Natural killer cell (primary cell): Measurements from ENCODE around the gene SPDYE6. TPM values are rescaled to one million over a fixed set of nuclear protein-coding genes. Genes with fewer than 3 reads are reported as not detected.

Experiments used
- ATAC-seq, 3 donors: fragments of 150-1000 bp in 2 of 3; fragments of 200-7000 bp in 1 of 3; cut with Tn5 transposase; 1 replicate in 1 of 3; 2 replicates in 2 of 3; pipeline ENCODE4 v1.10.0; 2021; ENCODE audit warnings: mild to moderate bottlenecking in 2 of 3, moderate library complexity in 2 of 3
- DNase-seq, 2 donors: peaks; one replicate each; pipeline versions ENCODE4 v3.0.0 to v3.0.0-alpha.2; 2013 to 2021; ENCODE audit warnings: mixed read lengths in 1 of 2
- H3K27ac ChIP-seq: one replicate; pipeline ENCODE4 v1.5.1; 2013; ENCODE audit warnings: mild to moderate bottlenecking, low read length
- H3K27me3 ChIP-seq: one replicate; pipeline ENCODE4 v1.6.1; 2013; ENCODE audit warnings: low read length; ENCODE audit not compliant: control insufficient read depth, insufficient read depth
- H3K36me3 ChIP-seq: one replicate; pipeline ENCODE4 v1.6.1; 2013; ENCODE audit warnings: low read length; ENCODE audit not compliant: control insufficient read depth, insufficient read depth
- H3K4me1 ChIP-seq: one replicate; pipeline ENCODE4 v1.6.1; 2013; ENCODE audit warnings: low read length; ENCODE audit not compliant: control insufficient read depth, insufficient read depth
- H3K4me3 ChIP-seq: one replicate; pipeline ENCODE4 v1.5.1; 2013; ENCODE audit warnings: low read length
- H3K9me3 ChIP-seq: one replicate; pipeline ENCODE4 v1.6.1; 2013; ENCODE audit warnings: low read length; ENCODE audit not compliant: control insufficient read depth, insufficient read depth
- H3K27ac Mint-ChIP-seq, 2 donors: one replicate each; pipeline ENCODE4 v1.8.0; 2022; ENCODE audit warnings: mild to moderate bottlenecking in 2 of 2, mixed read lengths in 2 of 2, moderate library complexity in 1 of 2
- H3K27me3 Mint-ChIP-seq, 2 donors: one replicate each; pipeline ENCODE4 v1.8.0; 2022; ENCODE audit warnings: low read depth in 2 of 2, mixed read lengths in 2 of 2
- H3K36me3 Mint-ChIP-seq: one replicate; pipeline ENCODE4 v1.8.0; 2022; ENCODE audit warnings: mixed read lengths
- H3K4me1 Mint-ChIP-seq, 2 donors: one replicate each; pipeline ENCODE4 v1.8.0; 2022; ENCODE audit warnings: mixed read lengths in 2 of 2
- H3K4me3 Mint-ChIP-seq: one replicate; pipeline ENCODE4 v1.8.0; 2022; ENCODE audit warnings: mild to moderate bottlenecking, moderate library complexity, mixed read lengths
- H3K9me3 Mint-ChIP-seq, 2 donors: one replicate each; pipeline ENCODE4 v1.8.0; 2022; ENCODE audit warnings: mixed read lengths in 2 of 2
- WGBS: methylation state at CpG from one replicate; pipeline ENCODE4 v1.1.7; 2013; ENCODE audit warnings: missing lambda C conversion rate; ENCODE audit not compliant: insufficient coverage; 5-methylcytosine and 5-hydroxymethylcytosine counted together
- intact Hi-C: fragments of 100-400 bp; cut with micrococcal nuclease; formaldehyde crosslinking; loops from one replicate; pipeline ENCODE4 v1.14.2; 2022
- total RNA-seq, 4 donors: library from RNA; stranded (reverse); fragments of 120-200 nt in 1 of 4; gene quantifications; one replicate each; pipeline versions ENCODE4 v1.2.3 to v1.2.4, GENCODE V29; 2013 to 2022
- TF ChIP-seq, protein P1 (sequence below): fragments of 200-600 bp; IDR thresholded peaks from one replicate; pipeline ENCODE4 v1.8.0; 2022; ENCODE audit warnings: antibody characterized with exemption

Gene SPDYE6
- total RNA-seq, 3 donors from 2014 or later (not counting 1 experiment from before 2014, with no cell fraction given) = not detected

DNA sequence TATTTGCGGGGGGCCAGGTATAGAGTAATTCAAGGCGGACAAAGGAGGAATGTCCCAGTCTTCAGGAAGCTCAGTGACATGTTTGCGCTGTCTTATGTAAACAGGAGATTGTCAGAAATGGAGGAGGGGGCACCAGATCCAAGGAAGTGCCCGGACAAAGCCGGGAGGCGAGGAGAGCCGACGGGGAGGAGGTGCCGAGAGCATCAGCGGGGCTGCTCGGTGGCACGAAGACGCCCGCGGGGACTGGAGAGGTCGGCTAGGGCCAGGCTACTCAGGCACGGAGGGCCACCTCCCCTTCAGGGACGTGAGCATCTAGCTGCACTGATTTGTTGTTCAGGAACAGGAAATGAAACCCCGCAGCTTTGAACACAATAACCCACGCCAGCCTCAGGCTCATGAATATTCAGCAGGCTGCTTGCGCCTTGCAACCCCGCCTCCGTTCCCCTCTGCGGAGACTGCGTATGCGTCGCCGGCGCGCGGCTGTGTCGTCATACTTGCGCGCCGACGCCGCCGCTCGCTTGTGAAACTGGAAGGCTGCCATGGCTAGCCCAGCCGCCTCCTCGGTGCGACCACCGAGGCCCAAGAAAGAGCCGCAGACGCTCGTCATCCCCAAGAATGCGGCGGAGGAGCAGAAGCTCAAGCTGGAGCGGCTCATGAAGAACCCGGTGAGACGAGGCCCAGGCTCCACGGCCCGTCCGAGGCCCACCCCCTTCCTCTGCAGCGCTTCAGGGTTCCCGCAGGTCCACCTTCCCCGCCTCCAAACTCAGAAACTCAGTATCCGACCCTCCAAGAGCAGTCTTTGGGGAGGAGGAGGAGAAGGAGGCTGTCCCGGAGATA lies 39.8 kb upstream of the SPDYE6 start, which contains the start of gene PRKRIP1:
Gene PRKRIP1, plus strand, starts transcription at position 491 of the 837 bp plus-strand sequence. Its CDS starts 49 bp downstream, at position 540.
- Histone ChIP-seq H3K36me3 (peaks cover 20% of the 10 kb centered on the region), H3K27ac (peak within 1 kb of the TSS; percentile 77), H3K27me3 (no peaks in the 10 kb centered on the region), H3K4me1 (peaks cover 22% of the 10 kb centered on the region), H3K4me3 (peak within 1 kb of the TSS; percentile 82), H3K9me3 (no peaks in the 10 kb centered on the region)
- intact Hi-C loops = loop anchor here (2.0 kb wide), 1 partner anchor 69 kb away; the partner anchor contains the start of genes ALKBH4 and LRWD1
- WGBS = under 1% methylated on average over 54 of the region's 59 CpGs
- Mint-ChIP-seq H3K9me3 (no peaks in the 10 kb centered on the region), H3K27me3 (no peaks in the 10 kb centered on the region), H3K4me3 (peak within 1 kb of the TSS; percentile 93), H3K36me3 (peaks cover 6% of the 10 kb centered on the region), H3K4me1 (peaks cover 18% of the 10 kb centered on the region in 2 donors), H3K27ac (peak within 1 kb of the TSS; percentile 91 to 92)
- TF ChIP-seq, protein P1, sequence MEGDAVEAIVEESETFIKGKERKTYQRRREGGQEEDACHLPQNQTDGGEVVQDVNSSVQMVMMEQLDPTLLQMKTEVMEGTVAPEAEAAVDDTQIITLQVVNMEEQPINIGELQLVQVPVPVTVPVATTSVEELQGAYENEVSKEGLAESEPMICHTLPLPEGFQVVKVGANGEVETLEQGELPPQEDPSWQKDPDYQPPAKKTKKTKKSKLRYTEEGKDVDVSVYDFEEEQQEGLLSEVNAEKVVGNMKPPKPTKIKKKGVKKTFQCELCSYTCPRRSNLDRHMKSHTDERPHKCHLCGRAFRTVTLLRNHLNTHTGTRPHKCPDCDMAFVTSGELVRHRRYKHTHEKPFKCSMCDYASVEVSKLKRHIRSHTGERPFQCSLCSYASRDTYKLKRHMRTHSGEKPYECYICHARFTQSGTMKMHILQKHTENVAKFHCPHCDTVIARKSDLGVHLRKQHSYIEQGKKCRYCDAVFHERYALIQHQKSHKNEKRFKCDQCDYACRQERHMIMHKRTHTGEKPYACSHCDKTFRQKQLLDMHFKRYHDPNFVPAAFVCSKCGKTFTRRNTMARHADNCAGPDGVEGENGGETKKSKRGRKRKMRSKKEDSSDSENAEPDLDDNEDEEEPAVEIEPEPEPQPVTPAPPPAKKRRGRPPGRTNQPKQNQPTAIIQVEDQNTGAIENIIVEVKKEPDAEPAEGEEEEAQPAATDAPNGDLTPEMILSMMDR = no peak
- DNase-seq (peak; percentile 81 to 97), ATAC-seq (peak; percentile 95)

DNA sequence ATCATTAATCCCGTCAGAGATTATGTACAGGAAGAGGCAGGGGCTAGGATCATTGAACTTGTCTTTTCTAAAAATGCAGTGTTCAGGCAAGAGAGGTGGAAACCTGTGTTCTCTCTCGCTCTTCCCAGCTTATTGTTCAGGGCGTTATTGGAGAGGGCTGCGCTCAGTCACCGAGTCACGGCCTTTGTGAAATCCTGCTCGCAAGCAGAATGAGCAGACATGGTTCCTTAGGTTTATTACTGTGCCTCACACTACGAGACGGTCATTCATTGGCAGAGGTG lies 39.3 kb upstream of the SPDYE6 start:
- Mint-ChIP-seq H3K9me3 (no peaks in the 10 kb centered on the region), H3K27ac (peak overlapping the region; percentile 91 to 92), H3K36me3 (peaks cover under 1% of the 10 kb centered on the region), H3K27me3 (no peaks in the 10 kb centered on the region), H3K4me3 (peak overlapping the region; percentile 93), H3K4me1 (peaks cover 18% of the 10 kb centered on the region in 2 donors)
- Histone ChIP-seq H3K36me3 (peaks cover 17% of the 10 kb centered on the region), H3K9me3 (no peaks in the 10 kb centered on the region), H3K4me1 (peaks cover 22% of the 10 kb centered on the region), H3K4me3 (peak overlapping the region; percentile 82), H3K27ac (peak overlapping the region; percentile 59), H3K27me3 (no peaks in the 10 kb centered on the region)
- DNase-seq (no peak), ATAC-seq (peak in 1 of 3 donors; percentile 5)
- intact Hi-C loops = no loop called here
- WGBS = 27% methylated on average over 9 of the region's 9 CpGs
- TF ChIP-seq, protein P1 = no peak

DNA sequence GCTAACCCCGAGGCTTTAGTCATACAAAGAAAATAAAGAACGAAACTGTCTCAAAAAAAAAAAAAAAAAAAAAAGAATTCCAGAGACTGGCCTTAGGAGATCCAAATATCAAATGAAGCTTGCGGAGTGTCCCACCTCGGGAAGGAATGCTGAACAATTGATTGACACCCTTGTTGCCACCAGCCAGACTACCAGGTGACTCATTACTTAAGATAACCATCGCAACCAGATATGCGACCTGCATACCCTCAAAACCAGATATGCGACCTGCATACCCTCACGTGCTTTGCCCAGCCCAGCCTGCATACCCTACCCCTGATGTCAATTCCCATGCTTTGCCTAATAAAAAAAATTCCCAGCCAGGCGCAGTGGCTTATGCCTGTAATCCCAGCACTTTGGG lies 37.2 kb upstream of the SPDYE6 start:
- no peak for DNase-seq
- Histone ChIP-seq H3K4me3 (no peak overlapping the region), H3K9me3 (no peaks in the 10 kb centered on the region), H3K27ac (no peak overlapping the region), H3K27me3 (no peaks in the 10 kb centered on the region), H3K4me1 (peaks cover 22% of the 10 kb centered on the region), H3K36me3 (peaks cover 1% of the 10 kb centered on the region)
- Mint-ChIP-seq H3K9me3 (no peaks in the 10 kb centered on the region), H3K27me3 (no peaks in the 10 kb centered on the region), H3K36me3 (no peaks in the 10 kb centered on the region), H3K4me1 (peaks cover 18% of the 10 kb centered on the region in 2 donors), H3K4me3 (no peak overlapping the region), H3K27ac (no peak overlapping the region)
- intact Hi-C loops = no loop called here
- TF ChIP-seq, protein P1 = no peak
- 95% methylated on average over 9 of the region's 9 CpGs for WGBS
- no peak for ATAC-seq
